HT-29 (cell line): Measurements from ENCODE around the gene C1QTNF1. TPM values are rescaled to one million over a fixed set of nuclear protein-coding genes. Genes with fewer than 3 reads are reported as not detected.

Experiments
- DNase-seq: peaks from one replicate; pipeline ENCODE4 v3.0.0-alpha.2; 2015; ENCODE audit warnings: low spot score
- total RNA-seq: library from RNA; depleted of rRNA; stranded (reverse); fragments of >200 nt; shearing (Covaris generic); gene quantifications from 2 replicates; pipeline ENCODE4 v1.2.3, GENCODE V29; 2014

C1QTNF1 gene
- total RNA-seq, 1 experiment from 2014 or later, result 7.5 TPM

- no peak for DNase-seq
Measured at GRCh38 chr17:78992542-78993212, 31.3 kb upstream of the C1QTNF1 start.

GRCh38 chr17:78993241-78993956, 30.6 kb upstream of the C1QTNF1 start:
- DNase-seq, result peak; percentile 77

GRCh38 chr17:78993981-78994671, 29.8 kb upstream of the C1QTNF1 start:
- DNase-seq, result no peak

- DNase-seq, result no peak
Measured at GRCh38 chr17:78995022-78995760, 28.8 kb upstream of the C1QTNF1 start.

GRCh38 chr17:78995761-78996451, 28.1 kb upstream of the C1QTNF1 start:
- peak; percentile 96 for DNase-seq

GRCh38 chr17:78996781-78997201, 27.2 kb upstream of the C1QTNF1 start:
- DNase-seq, result no peak

- no peak for DNase-seq
Measured at GRCh38 chr17:78997231-78997741, 26.7 kb upstream of the C1QTNF1 start.

GRCh38 chr17:78997881-78998280, 26.1 kb upstream of the C1QTNF1 start:
- DNase-seq, result no peak

GRCh38 chr17:78998311-78999055, 25.5 kb upstream of the C1QTNF1 start:
- peak; percentile 89 for DNase-seq

- peak; percentile 14 for DNase-seq
Measured at GRCh38 chr17:78999056-78999768, 24.8 kb upstream of the C1QTNF1 start.

- DNase-seq, result no peak
Measured at GRCh38 chr17:78999947-79000395, 24.0 kb upstream of the C1QTNF1 start.

GRCh38 chr17:79000396-79001189, 23.4 kb upstream of the C1QTNF1 start:
- DNase-seq, result no peak

GRCh38 chr17:79001190-79002020, 22.6 kb upstream of the C1QTNF1 start:
- DNase-seq, result no peak

GRCh38 chr17:79002291-79002690, 21.7 kb upstream of the C1QTNF1 start:
- DNase-seq, result no peak

GRCh38 chr17:79002796-79003593, 21.0 kb upstream of the C1QTNF1 start:
- DNase-seq, result no peak

- no peak for DNase-seq
Measured at GRCh38 chr17:79003661-79004411, 20.1 kb upstream of the C1QTNF1 start.
